MM.1S (cell line): ENCODE data around the gene FAM227B.

Experiments
- DNase-seq: peaks from one replicate; pipeline ENCODE4 v3.0.0-alpha.2; 2015
- H2AFZ ChIP-seq: fragments of 300-600 bp; sonication (generic); 2 replicates; pipeline ENCODE4 v1.6.0; 2016; ENCODE audit warnings: antibody characterized with exemption, low read length
- H3F3A ChIP-seq: fragments of 300-600 bp; sonication (generic); 2 replicates; pipeline ENCODE4 v1.6.1; 2016; ENCODE audit warnings: mild to moderate bottlenecking, antibody characterized with exemption, low read length, moderate library complexity, mixed read lengths; ENCODE audit not compliant: insufficient read depth
- H3K27ac ChIP-seq: fragments of 300-600 bp; sonication (generic); 2 replicates; pipeline ENCODE4 v1.5.1; 2016; ENCODE audit warnings: mild to moderate bottlenecking, low read length
- H3K27me3 ChIP-seq: fragments of 300-600 bp; sonication (generic); replicated peaks from 2 replicates; pipeline ENCODE4 v1.6.0; 2016; ENCODE audit warnings: low read length; ENCODE audit not compliant: insufficient read depth
- H3K36me3 ChIP-seq: fragments of 300-600 bp; sonication (generic); replicated peaks from 2 replicates; pipeline ENCODE4 v1.6.1; 2016; ENCODE audit warnings: mild to moderate bottlenecking, low read length, mixed read lengths; ENCODE audit not compliant: insufficient read depth
- H3K4me1 ChIP-seq: fragments of 300-600 bp; sonication (generic); 2 replicates; pipeline ENCODE4 v1.6.1; 2016; ENCODE audit warnings: low read length, mixed read lengths
- H3K4me2 ChIP-seq: fragments of 300-600 bp; sonication (generic); 2 replicates; pipeline ENCODE4 v1.6.0; 2016; ENCODE audit warnings: low read depth, low read length
- H3K4me3 ChIP-seq: fragments of 300-600 bp; sonication (generic); 2 replicates; pipeline ENCODE4 v1.5.1; 2016; ENCODE audit warnings: low read length, mixed read lengths
- H3K79me2 ChIP-seq: fragments of 300-600 bp; sonication (generic); 2 replicates; pipeline ENCODE4 v1.6.1; 2016; ENCODE audit warnings: mixed run types, low read length, mixed read lengths
- H3K9ac ChIP-seq: fragments of 300-600 bp; sonication (generic); 2 replicates; pipeline ENCODE4 v1.6.1; 2016; ENCODE audit warnings: low read length, mixed read lengths
- H3K9me2 ChIP-seq: fragments of 300-600 bp; sonication (generic); replicated peaks from 2 replicates; pipeline ENCODE4 v1.6.1; 2016; ENCODE audit warnings: mild to moderate bottlenecking, low read length, mixed read lengths; ENCODE audit not compliant: insufficient read depth
- H3K9me3 ChIP-seq: fragments of 300-600 bp; sonication (generic); replicated peaks from 2 replicates; pipeline ENCODE4 v1.6.1; 2016; ENCODE audit warnings: mild to moderate bottlenecking, low read length, mixed read lengths; ENCODE audit not compliant: insufficient read depth
- H4K20me1 ChIP-seq: fragments of 300-600 bp; sonication (generic); 2 replicates; pipeline ENCODE4 v1.6.1; 2016; ENCODE audit warnings: mild to moderate bottlenecking, low read length, moderate library complexity, mixed read lengths; ENCODE audit not compliant: insufficient read depth
- EZH2 ChIP-seq: fragments of 300-600 bp; sonication (generic); optimal IDR thresholded peaks from 2 replicates; pipeline ENCODE3; 2017; ENCODE audit warnings: low read depth, mild to moderate bottlenecking, antibody characterized with exemption, low read length, mixed read lengths
- EZH2phosphoT487 ChIP-seq: fragments of 300-600 bp; sonication (generic); IDR thresholded peaks from 2 replicates; pipeline ENCODE4 v1.6.1; 2018; ENCODE audit warnings: antibody characterized with exemption, low read length
- TF ChIP-seq, protein P1 (sequence below): fragments of 300-600 bp; sonication (generic); IDR thresholded peaks from 2 replicates; pipeline ENCODE4 v1.5.1; 2016; ENCODE audit warnings: antibody characterized with exemption, low read length, mixed read lengths

FAM227B gene

GRCh38 chr15:49644364-49644794 is 23.8 kb upstream of the FAM227B start:
- Histone ChIP-seq H3K27ac (no peak overlapping the region), H3K4me1 (no peaks in the 10 kb centered on the region), H3F3A (no peaks in the 10 kb centered on the region), H3K9ac (no peak overlapping the region), H3K79me2 (no peaks in the 10 kb centered on the region), H3K4me2 (no peak overlapping the region), H3K9me2 (no peaks in the 10 kb centered on the region), H4K20me1 (no peaks in the 10 kb centered on the region), H3K4me3 (no peak overlapping the region), H3K27me3 (no peaks in the 10 kb centered on the region), H2AFZ (no peak overlapping the region), H3K9me3 (no peaks in the 10 kb centered on the region), H3K36me3 (no peaks in the 10 kb centered on the region)
- TF ChIP-seq EZH2: no peak
- no peak for TF ChIP-seq EZH2phosphoT487
- TF ChIP-seq, protein P1, sequence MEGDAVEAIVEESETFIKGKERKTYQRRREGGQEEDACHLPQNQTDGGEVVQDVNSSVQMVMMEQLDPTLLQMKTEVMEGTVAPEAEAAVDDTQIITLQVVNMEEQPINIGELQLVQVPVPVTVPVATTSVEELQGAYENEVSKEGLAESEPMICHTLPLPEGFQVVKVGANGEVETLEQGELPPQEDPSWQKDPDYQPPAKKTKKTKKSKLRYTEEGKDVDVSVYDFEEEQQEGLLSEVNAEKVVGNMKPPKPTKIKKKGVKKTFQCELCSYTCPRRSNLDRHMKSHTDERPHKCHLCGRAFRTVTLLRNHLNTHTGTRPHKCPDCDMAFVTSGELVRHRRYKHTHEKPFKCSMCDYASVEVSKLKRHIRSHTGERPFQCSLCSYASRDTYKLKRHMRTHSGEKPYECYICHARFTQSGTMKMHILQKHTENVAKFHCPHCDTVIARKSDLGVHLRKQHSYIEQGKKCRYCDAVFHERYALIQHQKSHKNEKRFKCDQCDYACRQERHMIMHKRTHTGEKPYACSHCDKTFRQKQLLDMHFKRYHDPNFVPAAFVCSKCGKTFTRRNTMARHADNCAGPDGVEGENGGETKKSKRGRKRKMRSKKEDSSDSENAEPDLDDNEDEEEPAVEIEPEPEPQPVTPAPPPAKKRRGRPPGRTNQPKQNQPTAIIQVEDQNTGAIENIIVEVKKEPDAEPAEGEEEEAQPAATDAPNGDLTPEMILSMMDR: no peak
- no peak for DNase-seq

DNA sequence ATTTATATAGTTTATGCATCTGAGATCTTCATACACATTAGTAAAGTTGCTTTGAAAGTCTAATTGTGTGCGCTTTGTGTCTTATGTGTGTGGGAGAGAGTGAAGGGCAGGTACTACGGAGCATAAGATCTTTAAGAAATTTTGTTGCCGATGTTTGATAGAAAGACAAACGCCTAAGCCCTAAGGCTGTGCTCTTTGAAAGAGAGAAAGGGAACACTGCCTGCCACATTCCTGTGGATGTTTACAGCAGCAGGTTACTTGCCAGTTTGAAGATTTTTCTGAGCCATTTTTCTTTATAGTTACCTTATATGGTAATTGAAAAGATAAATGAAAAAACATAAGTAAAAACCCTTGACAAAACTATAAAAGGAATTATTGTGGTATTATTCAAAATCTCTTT is 17.2 kb upstream of the FAM227B start:
- Histone ChIP-seq H3K4me2 (no peak overlapping the region), H3F3A (no peaks in the 10 kb centered on the region), H3K27ac (no peak overlapping the region), H3K9me2 (no peaks in the 10 kb centered on the region), H3K27me3 (no peaks in the 10 kb centered on the region), H3K9me3 (no peaks in the 10 kb centered on the region), H3K4me1 (no peaks in the 10 kb centered on the region), H2AFZ (no peak overlapping the region), H3K79me2 (no peaks in the 10 kb centered on the region), H4K20me1 (no peaks in the 10 kb centered on the region), H3K4me3 (no peak overlapping the region), H3K9ac (no peak overlapping the region), H3K36me3 (no peaks in the 10 kb centered on the region)
- no peak for TF ChIP-seq EZH2phosphoT487
- TF ChIP-seq, protein P1: no peak
- no peak for TF ChIP-seq EZH2
- DNase-seq: no peak

DNA sequence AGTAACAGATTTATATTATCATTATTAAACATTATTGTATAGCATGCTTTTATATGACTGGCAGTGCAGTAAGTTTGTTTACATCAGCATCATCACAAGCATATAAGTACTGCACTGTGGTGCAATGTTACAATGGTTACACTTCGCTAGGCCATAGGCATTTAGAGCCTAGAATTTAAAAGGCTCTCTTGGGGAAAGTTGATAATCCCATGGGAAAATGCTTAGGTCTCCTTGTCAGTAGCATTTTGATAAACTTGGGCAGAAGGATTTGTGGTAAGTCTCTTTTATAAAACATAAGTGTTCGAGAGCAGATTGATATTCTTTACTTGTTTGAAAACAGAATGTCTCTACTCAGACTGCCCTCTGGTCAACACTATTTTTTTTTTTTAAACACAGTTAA is 7.8 kb upstream of the FAM227B start:
- Histone ChIP-seq H3F3A (no peaks in the 10 kb centered on the region), H2AFZ (no peak overlapping the region), H3K4me2 (no peak overlapping the region), H3K36me3 (0 out of 2 replicates have a peak, but pooled peaks cover 3% of the 10 kb centered on the region), H3K4me1 (no peaks in the 10 kb centered on the region), H3K9me2 (no peaks in the 10 kb centered on the region), H3K79me2 (peaks cover 6% of the 10 kb centered on the region), H3K9me3 (no peaks in the 10 kb centered on the region), H3K27ac (no peak overlapping the region), H3K9ac (no peak overlapping the region), H4K20me1 (no peaks in the 10 kb centered on the region), H3K27me3 (no peaks in the 10 kb centered on the region), H3K4me3 (no peak overlapping the region)
- TF ChIP-seq, protein P1: no peak
- TF ChIP-seq EZH2phosphoT487: no peak
- no peak for TF ChIP-seq EZH2
- DNase-seq: no peak
